ENCODE results near the gene TSR2.

DNA sequence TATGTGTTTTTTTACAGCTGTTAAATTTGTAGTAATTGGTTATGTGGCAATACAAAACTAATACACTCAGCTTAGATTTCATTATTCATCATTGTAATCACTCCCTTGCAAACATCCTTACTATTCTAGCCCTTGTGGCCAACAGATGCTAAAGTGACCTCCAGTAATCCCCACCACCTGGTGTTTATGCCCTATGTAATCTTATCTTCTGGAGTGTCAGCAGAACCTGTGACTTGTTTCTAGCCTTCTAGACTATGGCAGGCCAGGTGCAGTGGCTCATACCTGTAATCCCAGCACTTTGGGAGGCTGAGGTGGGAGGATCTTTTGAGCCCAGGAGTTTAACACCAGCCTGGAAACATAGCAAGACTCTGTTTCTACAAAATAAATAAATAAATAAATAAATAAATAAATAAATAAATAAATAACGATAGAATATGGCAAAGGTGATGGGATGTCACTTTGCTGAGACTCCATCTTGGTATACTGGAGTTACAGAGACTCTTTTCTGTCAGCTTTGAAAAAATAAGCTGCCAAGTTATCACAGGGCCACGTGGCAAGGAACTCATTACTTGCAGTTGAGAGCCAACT lies 12.3 kb upstream of the TSR2 start:
- TF ChIP-seq, protein P1, sequence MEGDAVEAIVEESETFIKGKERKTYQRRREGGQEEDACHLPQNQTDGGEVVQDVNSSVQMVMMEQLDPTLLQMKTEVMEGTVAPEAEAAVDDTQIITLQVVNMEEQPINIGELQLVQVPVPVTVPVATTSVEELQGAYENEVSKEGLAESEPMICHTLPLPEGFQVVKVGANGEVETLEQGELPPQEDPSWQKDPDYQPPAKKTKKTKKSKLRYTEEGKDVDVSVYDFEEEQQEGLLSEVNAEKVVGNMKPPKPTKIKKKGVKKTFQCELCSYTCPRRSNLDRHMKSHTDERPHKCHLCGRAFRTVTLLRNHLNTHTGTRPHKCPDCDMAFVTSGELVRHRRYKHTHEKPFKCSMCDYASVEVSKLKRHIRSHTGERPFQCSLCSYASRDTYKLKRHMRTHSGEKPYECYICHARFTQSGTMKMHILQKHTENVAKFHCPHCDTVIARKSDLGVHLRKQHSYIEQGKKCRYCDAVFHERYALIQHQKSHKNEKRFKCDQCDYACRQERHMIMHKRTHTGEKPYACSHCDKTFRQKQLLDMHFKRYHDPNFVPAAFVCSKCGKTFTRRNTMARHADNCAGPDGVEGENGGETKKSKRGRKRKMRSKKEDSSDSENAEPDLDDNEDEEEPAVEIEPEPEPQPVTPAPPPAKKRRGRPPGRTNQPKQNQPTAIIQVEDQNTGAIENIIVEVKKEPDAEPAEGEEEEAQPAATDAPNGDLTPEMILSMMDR (IDR thresholded peaks at IDR 0.05; ENCODE audit: low read depth, low read length): no peak
- TF ChIP-seq POLR2A (IDR thresholded peaks at IDR 0.05; ENCODE audit: extremely low read depth, insufficient read length): no peak
- TF ChIP-seq, protein P2, sequence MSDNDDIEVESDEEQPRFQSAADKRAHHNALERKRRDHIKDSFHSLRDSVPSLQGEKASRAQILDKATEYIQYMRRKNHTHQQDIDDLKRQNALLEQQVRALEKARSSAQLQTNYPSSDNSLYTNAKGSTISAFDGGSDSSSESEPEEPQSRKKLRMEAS (IDR thresholded peaks at IDR 0.05; ENCODE audit: low read depth, low read length): no peak

Measured in NB4 (cell line).